Activated CD8-positive, alpha-beta memory T cell treated with anti-CD3 and anti-CD28 coated beads, Interleukin-2, amount 50 U/mL, for 1 hour (primary cell): ENCODE data around the gene GMEB2.
A peak's percentile ranks its signal among the peaks of the same experiment; 100 is the strongest.
"Not testable (repeated sequence)": the region's sequence is repeated elsewhere in the genome, so short reads cannot be mapped to it uniquely, and the experiment has no call there.

ENCODE experiments used
- DNase-seq: peaks from one replicate; pipeline ENCODE4 v3.0.0-alpha.2; 2020; ENCODE audit errors: extremely low read depth

The GMEB2 gene

GRCh38 chr20:63657260-63657936 is 30.5 kb upstream of the GMEB2 start:
- no peak for DNase-seq

GRCh38 chr20:63656451-63656850 is 29.6 kb upstream of the GMEB2 start:
- DNase-seq: no peak

- DNase-seq: no peak
Observed at GRCh38 chr20:63655249-63655648, 28.3 kb upstream of the GMEB2 start.

- no peak for DNase-seq
Observed at GRCh38 chr20:63653974-63654668, 27.2 kb upstream of the GMEB2 start.

DNA sequence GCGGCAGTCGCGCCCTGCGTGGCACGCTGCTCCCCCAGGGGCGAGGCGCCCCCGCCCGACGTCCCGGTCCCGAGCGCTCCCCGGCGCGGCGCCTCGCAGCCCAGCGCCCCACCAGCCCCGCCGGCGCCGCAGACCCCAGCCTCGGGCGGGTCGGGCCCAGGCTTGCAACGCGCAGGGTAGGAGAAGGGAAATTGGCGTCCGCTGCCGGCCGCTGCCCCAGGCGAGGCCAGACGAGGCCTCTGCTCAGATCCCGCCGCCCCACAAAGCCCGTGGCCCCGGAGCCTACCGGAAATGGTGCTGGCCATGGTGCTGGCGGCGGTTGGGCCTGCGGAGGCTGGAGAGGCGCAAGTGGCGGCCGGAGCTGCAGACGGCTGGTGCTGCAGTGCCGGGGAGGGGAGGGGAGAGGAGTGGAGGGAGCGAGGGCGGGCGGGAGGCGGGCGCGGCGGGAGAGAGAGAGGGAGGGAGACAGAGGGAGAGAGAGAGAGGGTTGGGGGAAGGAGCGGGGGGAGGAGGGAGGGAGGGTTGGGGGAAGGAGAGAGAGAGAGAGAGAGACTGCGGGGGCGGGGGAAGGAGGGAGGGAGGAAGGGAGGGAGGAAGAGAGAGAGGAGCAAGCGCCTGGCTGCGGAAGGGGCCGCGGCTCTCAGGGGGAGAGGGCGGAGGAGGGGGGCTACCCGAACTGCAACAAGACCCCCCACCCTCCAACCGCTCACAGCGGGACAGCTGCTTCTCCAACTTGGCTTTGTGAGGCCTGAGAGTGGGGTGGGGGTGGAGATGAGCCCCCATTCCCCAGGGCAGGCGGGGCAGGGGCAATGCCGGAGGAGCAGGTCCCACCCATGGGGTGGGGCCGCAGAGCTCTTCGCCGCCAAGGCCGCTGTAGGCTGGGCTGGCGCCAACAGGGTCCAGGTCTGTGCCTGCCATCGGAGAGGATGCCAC is 26.4 kb upstream of the GMEB2 start, which contains the start of gene STMN3:
Gene STMN3 (minus strand): TSS at position 384 of the 933 bp plus-strand sequence. CDS start 79 bp downstream, at position 305.
- no peak for DNase-seq

DNA sequence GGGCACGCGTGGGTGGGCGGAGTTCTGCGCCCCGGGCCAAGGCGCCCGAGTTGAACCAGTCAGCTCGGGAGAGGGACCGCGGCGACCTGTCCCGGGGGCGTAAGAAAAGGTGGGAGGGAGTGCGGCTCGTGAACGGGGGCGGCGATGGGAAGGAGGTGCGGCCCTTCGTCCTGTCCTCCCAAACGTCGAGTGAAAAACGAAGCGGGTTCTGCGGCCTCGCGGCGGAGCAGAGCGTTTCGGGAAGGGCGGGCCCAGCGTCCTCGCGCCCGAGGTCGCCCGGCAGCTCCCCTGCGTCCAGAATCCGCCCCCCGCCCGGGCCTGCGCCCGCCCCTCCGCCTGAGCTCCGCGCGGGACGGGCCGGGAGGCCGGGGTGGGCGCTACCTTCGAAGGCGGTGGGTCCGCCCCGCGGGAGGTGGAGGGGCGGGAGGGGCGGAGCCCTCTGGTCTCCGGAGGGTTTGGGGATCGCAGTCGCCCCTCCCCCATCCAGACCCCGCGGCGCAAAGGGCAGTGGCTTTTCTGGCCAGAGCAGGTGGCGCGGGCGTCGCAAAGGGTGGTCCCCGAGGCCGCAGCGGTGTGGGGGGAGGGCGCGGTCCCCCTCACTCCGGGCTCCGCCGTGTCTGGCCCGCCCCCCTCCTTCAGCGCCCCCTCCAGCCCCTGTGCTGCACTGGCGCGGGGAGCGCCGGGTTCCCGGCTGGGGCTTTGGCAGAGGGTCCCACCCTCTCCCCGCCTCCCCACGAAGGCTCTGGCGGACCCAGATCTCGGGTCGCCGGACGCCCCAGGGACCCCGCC is 25.5 kb upstream of the GMEB2 start:
- DNase-seq: no peak

DNA sequence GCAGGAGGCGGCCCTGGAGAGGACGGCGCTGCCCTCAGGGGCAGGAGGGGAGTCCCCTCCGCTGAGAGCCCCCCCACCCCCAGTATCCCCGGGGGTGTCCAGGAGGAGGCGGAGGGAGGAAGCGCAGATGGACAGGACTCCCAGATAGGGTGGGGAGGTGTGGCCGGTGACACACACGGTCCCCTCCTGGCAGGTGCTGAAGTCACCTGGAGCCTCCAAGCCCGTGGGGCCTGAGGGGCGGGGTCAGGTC is 25.0 kb upstream of the GMEB2 start:
- DNase-seq: no peak

DNA sequence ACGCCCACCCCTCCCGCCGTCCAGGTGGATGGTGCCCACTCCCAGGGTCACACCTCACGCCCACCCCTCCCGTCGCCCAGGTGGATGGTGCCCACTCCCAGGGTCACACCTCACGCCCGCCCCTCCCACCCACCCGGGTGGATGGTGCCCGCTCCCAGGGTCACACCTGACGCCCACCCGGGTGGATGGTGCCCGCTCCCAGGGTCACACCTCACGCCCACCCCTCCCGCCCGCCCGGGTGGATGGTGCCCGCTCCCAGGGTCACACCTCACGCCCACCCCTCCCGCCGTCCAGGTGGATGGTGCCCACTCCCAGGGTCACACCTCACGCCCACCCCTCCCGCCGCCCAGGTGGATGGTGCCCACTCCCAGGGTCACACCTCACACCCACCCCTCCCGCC is 23.6 kb upstream of the GMEB2 start:
- DNase-seq: not testable (repeated sequence)

DNA sequence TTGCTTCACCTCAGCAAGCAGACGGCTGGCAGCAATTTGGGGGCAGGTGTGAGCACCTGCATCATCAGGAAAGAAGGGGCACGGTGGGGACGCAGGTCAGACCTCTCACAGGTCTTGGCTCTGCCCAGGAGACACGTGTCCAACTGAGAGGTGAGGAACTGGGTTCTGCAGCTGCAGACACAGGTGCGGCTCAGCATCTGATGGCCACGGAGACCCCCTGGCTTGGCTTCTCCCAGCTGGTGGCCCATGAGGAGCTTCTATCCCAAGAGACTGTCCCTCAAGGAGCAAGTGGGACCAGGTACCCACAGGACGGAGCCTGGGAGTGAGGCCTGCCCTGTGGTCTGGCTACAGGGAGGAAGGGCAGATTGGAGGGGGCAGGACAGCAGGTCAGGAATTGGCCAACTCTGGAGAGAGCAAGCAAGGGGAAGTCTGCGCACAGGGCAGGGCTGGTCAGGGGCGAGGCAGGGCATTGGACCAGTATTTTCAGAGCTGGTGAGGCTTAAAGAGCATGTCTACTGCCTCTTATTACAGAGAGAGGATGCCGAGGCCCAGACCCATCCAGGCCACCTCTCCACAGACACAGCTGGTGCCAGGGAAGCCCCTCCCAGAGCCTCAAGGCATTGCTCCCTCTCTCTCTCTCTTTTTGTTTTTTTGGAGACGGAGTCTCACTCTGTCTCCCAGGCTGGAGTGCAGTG is 22.1 kb upstream of the GMEB2 start:
- DNase-seq: no peak

DNA sequence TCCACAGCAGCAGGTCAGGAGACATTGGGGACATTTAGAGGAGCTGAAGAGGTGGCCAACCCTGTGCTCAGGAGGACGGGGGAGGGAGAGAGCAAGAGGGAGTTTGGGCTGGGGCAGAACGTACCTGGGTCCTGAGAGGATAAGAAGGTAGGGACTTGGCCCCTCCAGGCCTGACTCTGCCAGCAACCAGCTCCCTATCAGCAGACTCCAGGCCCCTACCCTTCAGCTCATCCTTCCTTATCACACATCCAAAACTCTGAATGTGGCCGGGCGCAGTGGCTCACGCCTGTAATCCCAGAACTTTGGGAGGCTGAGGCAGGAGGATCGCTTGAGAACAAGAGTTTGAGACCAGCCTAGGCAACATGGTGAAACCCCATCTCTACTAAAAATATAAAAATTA is 21.3 kb upstream of the GMEB2 start:
- DNase-seq: no peak

DNA sequence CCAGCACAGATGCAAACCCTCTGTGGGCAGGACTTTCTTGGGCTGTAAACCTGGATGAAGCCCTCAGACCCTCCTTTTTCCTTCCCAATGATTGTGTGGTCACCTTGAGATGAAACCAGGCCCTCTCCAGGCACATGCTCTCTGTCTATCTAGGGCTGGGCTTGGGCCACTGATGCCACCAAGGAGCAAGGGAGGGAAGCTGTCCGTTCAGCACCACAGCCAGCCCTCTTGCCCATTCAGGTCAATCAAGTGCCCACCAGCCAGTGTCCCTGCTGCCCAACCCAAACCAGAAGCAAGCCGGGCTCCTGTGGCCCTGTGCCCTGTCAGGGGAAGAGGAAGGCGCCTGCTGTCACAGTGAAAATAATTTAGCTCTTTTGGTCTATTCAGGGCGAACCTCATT is 18.3 kb upstream of the GMEB2 start:
- DNase-seq: no peak

DNA sequence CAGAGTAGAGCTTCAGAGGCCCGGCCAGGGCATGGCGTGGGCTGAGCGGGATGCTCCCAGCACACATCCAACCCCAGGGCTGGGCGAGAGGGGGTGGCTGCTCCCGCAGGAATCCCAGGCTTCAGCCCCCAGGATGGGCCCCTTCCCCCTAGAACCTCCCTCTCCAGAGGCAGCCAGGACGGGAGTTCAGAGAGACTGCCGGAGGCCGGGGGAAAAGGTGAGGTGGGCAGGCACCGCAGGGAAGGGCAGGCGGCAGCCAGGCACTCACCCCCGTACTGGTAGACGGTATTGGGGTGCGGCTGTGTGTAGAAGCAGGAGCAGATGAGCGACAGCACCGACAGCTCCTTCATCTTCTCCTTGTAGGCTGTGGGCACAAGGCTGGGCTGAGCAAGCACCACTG is 17.0 kb upstream of the GMEB2 start:
- DNase-seq: no peak

- DNase-seq: no peak
Observed at GRCh38 chr20:63643499-63643898, 16.6 kb upstream of the GMEB2 start.

- no peak for DNase-seq
Observed at GRCh38 chr20:63642527-63643247, 15.8 kb upstream of the GMEB2 start.

DNA sequence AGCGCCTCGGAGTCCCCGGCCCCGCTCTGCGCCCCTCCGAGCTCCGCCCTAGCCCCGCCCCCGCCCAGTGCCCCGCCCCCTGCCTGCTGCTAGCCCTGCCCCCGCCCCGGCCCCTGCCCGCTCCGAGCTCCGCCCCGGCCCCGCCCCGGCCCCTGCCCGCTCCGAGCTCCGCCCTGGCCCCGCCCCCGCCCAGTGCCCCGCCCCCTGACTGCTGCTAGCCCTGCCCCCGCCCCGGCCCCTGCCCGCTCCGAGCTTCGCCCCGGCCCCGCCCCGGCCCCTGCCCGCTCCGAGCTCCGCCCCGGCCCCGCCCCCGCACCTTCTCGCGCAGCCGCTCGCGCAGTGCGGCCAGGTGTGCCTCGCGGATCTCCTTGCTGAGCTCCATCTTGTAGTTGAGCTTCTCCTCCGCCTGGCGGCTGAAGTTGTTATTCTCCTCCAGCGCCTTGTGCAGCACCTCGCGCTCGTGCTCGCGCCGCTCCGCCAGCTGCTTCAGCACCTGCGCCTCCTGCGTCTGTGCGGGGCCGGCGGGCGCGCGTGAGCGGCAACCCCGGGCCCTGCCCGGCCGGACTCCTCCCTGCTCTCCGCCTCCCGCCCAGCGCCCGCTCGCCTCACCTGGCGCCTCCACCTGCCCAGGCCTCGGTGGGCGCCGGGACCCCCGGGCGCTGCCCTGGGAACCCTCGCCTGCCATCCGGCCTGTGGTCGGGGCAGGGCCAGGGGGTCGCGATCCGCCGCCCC is 15.1 kb upstream of the GMEB2 start:
- peak; percentile 93 for DNase-seq

DNA sequence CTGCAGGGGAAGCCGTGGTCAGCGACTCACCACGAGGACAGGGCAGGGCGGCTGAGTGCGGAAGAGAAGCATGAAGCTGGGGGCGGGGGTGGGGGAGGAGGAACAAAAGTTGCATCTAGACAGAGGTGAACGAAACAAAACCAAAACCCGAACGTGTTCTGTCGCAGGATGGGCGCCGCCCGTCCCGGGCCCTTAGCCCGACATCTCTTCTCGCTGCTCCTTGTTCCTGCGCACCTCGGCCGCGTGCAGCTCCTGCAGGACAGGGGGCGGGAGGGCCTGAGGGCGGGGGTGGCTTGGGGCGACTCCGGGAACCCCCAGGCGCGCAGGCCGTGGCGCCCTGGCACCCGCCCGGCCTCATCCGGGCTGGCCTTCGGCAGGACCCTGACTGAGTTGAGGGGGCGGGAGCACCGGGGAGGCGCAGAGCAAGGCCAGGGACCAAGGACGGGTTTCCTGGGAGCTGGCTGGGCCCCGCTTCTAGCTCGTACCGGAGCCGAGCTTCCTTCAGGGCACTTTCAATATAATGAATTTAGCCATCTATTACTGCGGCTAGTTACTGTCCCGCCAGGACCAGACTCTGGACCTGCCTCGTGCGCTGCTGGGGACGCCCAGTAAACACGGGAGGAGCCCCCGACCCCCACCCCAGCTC is 14.4 kb upstream of the GMEB2 start:
- DNase-seq: no peak

DNA sequence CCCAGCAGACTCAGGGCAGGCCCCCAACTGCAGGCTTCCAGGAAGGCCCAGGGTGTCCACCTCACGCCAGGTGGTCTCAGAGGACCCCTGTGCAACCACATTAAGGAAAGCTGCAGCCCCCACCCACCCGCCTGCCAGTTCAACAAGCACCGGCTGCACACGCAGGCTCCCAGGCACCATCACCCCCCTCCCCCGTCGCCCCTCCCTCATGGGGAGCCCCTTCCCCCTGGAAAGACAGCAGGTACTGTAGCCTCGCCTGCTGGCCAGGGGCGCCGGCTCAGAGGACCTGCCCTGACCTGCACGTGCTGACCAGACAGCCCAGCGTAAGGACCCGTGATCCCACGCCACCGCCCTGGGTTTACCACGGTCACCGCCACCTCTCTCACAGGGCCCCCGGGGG is 13.8 kb upstream of the GMEB2 start:
- not testable (repeated sequence) for DNase-seq

DNA sequence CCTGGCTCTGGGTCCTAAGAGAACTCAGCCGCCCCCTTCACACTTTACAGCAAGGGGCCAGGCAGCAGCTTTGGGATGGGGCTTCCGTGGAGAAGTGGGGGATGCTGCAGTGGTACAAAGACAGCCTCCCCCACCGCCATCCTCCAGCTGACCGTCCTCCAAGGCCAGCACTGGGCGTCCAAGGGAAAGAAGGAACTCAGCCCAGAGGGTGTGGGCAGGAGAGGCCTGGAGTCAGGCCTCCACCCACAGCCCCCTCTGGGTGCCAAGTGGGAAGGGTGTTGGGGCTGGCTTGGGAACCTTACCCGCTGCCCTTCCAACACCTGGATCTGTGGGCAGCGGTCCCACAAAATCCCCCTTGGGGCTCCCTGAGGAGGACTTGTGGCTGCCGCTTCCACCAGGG is 13.2 kb upstream of the GMEB2 start:
- no peak for DNase-seq
